C4-2B (cell line): Measurements from ENCODE around the gene RNF223.

Experiments
- CTCF ChIP-seq: fragments of 450-650 bp; conservative IDR thresholded peaks from 2 replicates; pipeline ENCODE4 v1.5.1; 2017; ENCODE audit warnings: mild to moderate bottlenecking
- ZFX ChIP-seq: fragments of 450-650 bp; IDR thresholded peaks from 2 replicates; pipeline ENCODE4 v1.6.1; 2017

GRCh38 chr1:1053682-1054081 is 20.4 kb downstream of the RNF223 start:
- TF ChIP-seq CTCF (no peak), ZFX (no peak)
